HepG2 (cell line): ENCODE measurements around the gene HAPLN3. TPM values are rescaled to one million over a fixed set of nuclear protein-coding genes. Genes with fewer than 3 reads are reported as not detected.

Experiments
- ATAC-seq: fragments of 200-7000 bp; cut with Tn5 transposase; 3 replicates; pipeline ENCODE4 v1.9.1; 2020; ENCODE audit warnings: mild to moderate bottlenecking, moderate library complexity
- BruUV-seq: library from RNA; stranded (reverse); fragments of 400-500 nt; replicated peaks from 2 replicates; lab custom pipeline; 2021; lab: Mats Ljungman, UMichigan
- CTCF ChIA-PET: fragments of 300-600 bp; formaldehyde crosslinking; extraction: SDS; loops from one replicate; lab custom pipeline; 2021; ENCODE audit warnings: low total read pairs, inconsistent platforms, low intra/inter-chr PET ratio; lab: Yijun Ruan, JAX
- POLR2A ChIA-PET: fragments of 350-600 bp; sonication (Branson Sonifier 250); formaldehyde crosslinking; loops from one replicate; lab custom pipeline; 2020; ENCODE audit warnings: antibody characterized with exemption, inconsistent platforms; lab: Yijun Ruan, JAX
- DNase-seq: peaks from one replicate; pipeline ENCODE4 v3.0.0-alpha.2; 2015; ENCODE audit warnings: low spot score
- FAIRE-seq: peaks from 3 replicates; lab custom pipeline; 2011; peaks lifted over from hg19 to GRCh38; lab: Jason Lieb, UNC
- H2AFZ ChIP-seq: one replicate; pipeline ENCODE4 v1.6.1; 2011; ENCODE audit warnings: low read length, inconsistent platforms
- H3K27ac ChIP-seq: fragments of 300-600 bp; 3 replicates; pipeline ENCODE4 v1.8.0; 2011; ENCODE audit warnings: mixed run types, mild to moderate bottlenecking, mixed read lengths, low read length, inconsistent platforms; ENCODE audit not compliant: insufficient read depth; ENCODE audit errors: extremely low read length
- H3K27me3 ChIP-seq, 2 experiments: fragments of 200-600 bp in 1 of 2; 2 replicates in 1 of 2; 3 replicates in 1 of 2; pipeline versions ENCODE4 v1.6.0 to v1.8.0; 2011; ENCODE audit warnings: low read length in 2 of 2, mild to moderate bottlenecking in 2 of 2, moderate library complexity in 2 of 2, inconsistent platforms in 1 of 2; ENCODE audit not compliant: insufficient read depth in 2 of 2, control insufficient read depth in 1 of 2
- H3K36me3 ChIP-seq, 2 experiments: fragments of 200-600 bp in 1 of 2; replicated peaks in 1 of 2; 2 replicates in 1 of 2; 3 replicates in 1 of 2; pipeline versions ENCODE4 v1.5.1 to v1.8.0; 2011; ENCODE audit warnings: low read length in 2 of 2, inconsistent platforms in 1 of 2; ENCODE audit not compliant: insufficient read depth in 2 of 2, control insufficient read depth in 1 of 2
- H3K4me1 ChIP-seq: 2 replicates; pipeline ENCODE4 v1.5.1; 2012; ENCODE audit warnings: low read length, inconsistent platforms; ENCODE audit not compliant: insufficient read depth
- H3K4me2 ChIP-seq: 2 replicates; pipeline ENCODE4 v1.6.0; 2011; ENCODE audit warnings: low read depth, low read length, inconsistent platforms
- H3K4me3 ChIP-seq, 3 experiments: fragments of 200-600 bp in 1 of 3; sonication (generic), shearing (Covaris generic) in 1 of 3; replicated peaks in 1 of 3; 2 replicates each; pipeline ENCODE4 v1.5.1; 2011 to 2016; ENCODE audit warnings: low read length in 3 of 3, inconsistent platforms in 2 of 3, low read depth in 2 of 3, mild to moderate bottlenecking in 2 of 3, control low read depth in 1 of 3, mixed read lengths in 1 of 3; ENCODE audit not compliant: insufficient read depth in 1 of 3
- H3K79me2 ChIP-seq: one replicate; pipeline ENCODE4 v1.6.1; 2011; ENCODE audit warnings: low read length, inconsistent platforms; ENCODE audit not compliant: insufficient read depth
- H3K9ac ChIP-seq: 2 replicates; pipeline ENCODE4 v1.6.0; 2011; ENCODE audit warnings: mild to moderate bottlenecking, low read depth, low read length, inconsistent platforms; ENCODE audit not compliant: insufficient read depth
- H3K9me3 ChIP-seq: 2 replicates; pipeline ENCODE4 v1.5.1; 2012; ENCODE audit warnings: mild to moderate bottlenecking, low read length
- H4K20me1 ChIP-seq: 2 replicates; pipeline ENCODE4 v1.6.0; 2011; ENCODE audit warnings: inconsistent platforms, mild to moderate bottlenecking, low read length, moderate library complexity; ENCODE audit not compliant: insufficient read depth
- ATF7 ChIP-seq, 2 experiments: fragments of 450-650 bp in 1 of 2; sonication (generic) in 1 of 2; formaldehyde crosslinking in 1 of 2; IDR thresholded peaks; 2 replicates each; pipeline versions ENCODE4 v1.4.0 to v1.6.1; 2016 to 2020; ENCODE audit warnings: antibody characterized with exemption in 1 of 2, mild to moderate bottlenecking in 1 of 2, missing genetic modification reagents in 1 of 2
- CREB1 ChIP-seq, 2 experiments: fragments of 450-650 bp in 1 of 2; IDR thresholded peaks; 2 replicates each; pipeline ENCODE4 v1.6.1; 2016 to 2017; ENCODE audit warnings: control low read depth in 1 of 2, mild to moderate bottlenecking in 1 of 2, missing compliant biosample characterization in 1 of 2, missing genetic modification characterization in 1 of 2
- JDP2 ChIP-seq: sonication (generic); formaldehyde crosslinking; IDR thresholded peaks from 2 replicates; pipeline ENCODE4 v1.8.1; 2022; ENCODE audit warnings: missing genetic modification reagents, borderline replicate concordance
- JUND ChIP-seq: sonication (generic); formaldehyde crosslinking; IDR thresholded peaks from 2 replicates; pipeline ENCODE4 v1.8.0; 2022; ENCODE audit warnings: mild to moderate bottlenecking, missing genetic modification reagents
- KDM5B ChIP-seq: sonication (generic); formaldehyde crosslinking; IDR thresholded peaks from 2 replicates; pipeline ENCODE4 v1.4.0; 2020; ENCODE audit warnings: missing genetic modification reagents, mild to moderate bottlenecking, borderline replicate concordance
- NBN ChIP-seq: fragments of 450-650 bp; conservative IDR thresholded peaks from 2 replicates; pipeline ENCODE4 v1.6.1; 2017
- SKI ChIP-seq: fragments of 450-650 bp; IDR thresholded peaks from one replicate; pipeline ENCODE4 v1.6.1; 2018; ENCODE audit warnings: mild to moderate bottlenecking; ENCODE audit not compliant: partially characterized antibody
- ZNF431 ChIP-seq: sonication (generic); formaldehyde crosslinking; IDR thresholded peaks from 2 replicates; pipeline ENCODE4 v1.9.0; 2022; ENCODE audit warnings: missing genetic modification reagents, low read depth, mild to moderate bottlenecking, borderline replicate concordance
- ZNF598 ChIP-seq: sonication (generic); formaldehyde crosslinking; IDR thresholded peaks from 2 replicates; pipeline ENCODE4 v1.5.1; 2020; ENCODE audit warnings: mild to moderate bottlenecking, missing genetic modification reagents, borderline replicate concordance
- ZNF761 ChIP-seq: sonication (generic); formaldehyde crosslinking; conservative IDR thresholded peaks from 2 replicates; pipeline ENCODE4 v1.4.0; 2020; ENCODE audit warnings: mild to moderate bottlenecking, missing genetic modification reagents
- ZNF790 ChIP-seq: sonication (generic); formaldehyde crosslinking; IDR thresholded peaks from 2 replicates; pipeline ENCODE4 v1.8.0; 2022; ENCODE audit warnings: missing genetic modification reagents, mild to moderate bottlenecking, borderline replicate concordance
- ZZZ3 ChIP-seq: sonication (generic); formaldehyde crosslinking; IDR thresholded peaks from 2 replicates; pipeline ENCODE4 v1.4.0; 2020; ENCODE audit warnings: missing genetic modification reagents, mild to moderate bottlenecking, borderline replicate concordance
- WGBS: methylation state at CpG from one replicate; pipeline ENCODE4 v1.1.6; 2017; ENCODE audit warnings: low lambda C conversion rate; 5-methylcytosine and 5-hydroxymethylcytosine counted together
- in situ Hi-C: cut with HindIII; loops from 2 replicates; pipeline ENCODE4 v1.10.0; 2017; ENCODE audit warnings: low pct_unique_long_range_greater_than_20kb; ENCODE audit not compliant: extremely low pct_ligation_motif_present
- intact Hi-C: fragments of 100-400 bp; cut with micrococcal nuclease; formaldehyde crosslinking; loops from one replicate; pipeline ENCODE4 v1.10.0; 2022; ENCODE audit not compliant: unreplicated experiment
- polyA plus RNA-seq, 8 experiments: library from polyadenylated mRNA; depleted of rRNA in 3 of 8; stranded (reverse) in 7 of 8; unstranded in 1 of 8; fragments of >200 nt; fragmentation: Illumina TruSeq in 4 of 8; extraction: Trizol in 4 of 8; gene quantifications; 2 replicates each; pipeline versions ENCODE4 v1.2.1 to v1.2.3, GENCODE V29; 2011 to 2016; ENCODE audit warnings: low read depth in 4 of 8, missing spikeins in 1 of 8, mixed read lengths in 1 of 8; ENCODE audit not compliant: insufficient read depth in 1 of 8
- total RNA-seq, 5 experiments: library from RNA; depleted of rRNA; stranded (reverse); fragments of >200 nt; fragmentation: Illumina TruSeq; extraction: Trizol; gene quantifications; 2 replicates each; pipeline ENCODE4 v1.2.3, GENCODE V29; 2016; ENCODE audit warnings: low read depth in 1 of 5
- TF ChIP-seq, protein P1 (sequence below): sonication (generic); formaldehyde crosslinking; IDR thresholded peaks from 2 replicates; pipeline ENCODE4 v1.4.0; 2020; ENCODE audit warnings: missing genetic modification reagents

Gene HAPLN3
- total and polyA plus RNA-seq, 2 of the 13 experiments (the other 11 are each of a cell fraction or from before 2014, with no cell fraction given) = 0.09 TPM; not detected in 1

- Histone ChIP-seq H3K9me3 (no peaks in the 10 kb centered on the region), H3K4me1 (peaks cover 14% of the 10 kb centered on the region), H3K9ac (no peak overlapping the region), H3K27ac (no peak overlapping the region), H3K4me3 (no peak overlapping the region), H3K27me3 (no peaks in the 10 kb centered on the region)
- no peak for FAIRE-seq
- no TSS peak for BruUV-seq
- DNase-seq = no peak
- POLR2A ChIA-PET = no interaction called here
- intact Hi-C loops = no loop called here
- TF ChIP-seq KDM5B (no peak), ZNF598 (CRISPR knock-in tag) (no peak), ATF7 (IDR thresholded peaks at IDR 0.05) (peak; percentile 86), ATF7 (CRISPR knock-in tag; IDR thresholded peaks at IDR 0.05) (no peak), ZNF431 (CRISPR knock-in tag) (no peak), NBN (no peak), ZNF761 (no peak), JUND (CRISPR knock-in tag) (no peak), CREB1 (IDR thresholded peaks at IDR 0.05) (peak; percentile 82), CREB1 (CRISPR knock-in tag; IDR thresholded peaks at IDR 0.05) (no peak), ZZZ3 (CRISPR knock-in tag) (no peak), JDP2 (no peak), SKI (no peak), ZNF790 (CRISPR knock-in tag) (no peak)
- TF ChIP-seq, protein P1, sequence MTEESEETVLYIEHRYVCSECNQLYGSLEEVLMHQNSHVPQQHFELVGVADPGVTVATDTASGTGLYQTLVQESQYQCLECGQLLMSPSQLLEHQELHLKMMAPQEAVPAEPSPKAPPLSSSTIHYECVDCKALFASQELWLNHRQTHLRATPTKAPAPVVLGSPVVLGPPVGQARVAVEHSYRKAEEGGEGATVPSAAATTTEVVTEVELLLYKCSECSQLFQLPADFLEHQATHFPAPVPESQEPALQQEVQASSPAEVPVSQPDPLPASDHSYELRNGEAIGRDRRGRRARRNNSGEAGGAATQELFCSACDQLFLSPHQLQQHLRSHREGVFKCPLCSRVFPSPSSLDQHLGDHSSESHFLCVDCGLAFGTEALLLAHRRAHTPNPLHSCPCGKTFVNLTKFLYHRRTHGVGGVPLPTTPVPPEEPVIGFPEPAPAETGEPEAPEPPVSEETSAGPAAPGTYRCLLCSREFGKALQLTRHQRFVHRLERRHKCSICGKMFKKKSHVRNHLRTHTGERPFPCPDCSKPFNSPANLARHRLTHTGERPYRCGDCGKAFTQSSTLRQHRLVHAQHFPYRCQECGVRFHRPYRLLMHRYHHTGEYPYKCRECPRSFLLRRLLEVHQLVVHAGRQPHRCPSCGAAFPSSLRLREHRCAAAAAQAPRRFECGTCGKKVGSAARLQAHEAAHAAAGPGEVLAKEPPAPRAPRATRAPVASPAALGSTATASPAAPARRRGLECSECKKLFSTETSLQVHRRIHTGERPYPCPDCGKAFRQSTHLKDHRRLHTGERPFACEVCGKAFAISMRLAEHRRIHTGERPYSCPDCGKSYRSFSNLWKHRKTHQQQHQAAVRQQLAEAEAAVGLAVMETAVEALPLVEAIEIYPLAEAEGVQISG (CRISPR knock-in tag) = no peak
- TF ChIP-seq, all 625 proteins: peak for 2
- WGBS = 50% methylated on average over 5 of the region's 6 CpGs
- in situ Hi-C loops = loop anchor here (5.0 to 10.0 kb wide), 2 partner anchors 100 to 272 kb away; no protein-coding TSS in a partner anchor
- CTCF ChIA-PET = no interaction called here
- Histone ChIP-seq H2AFZ (no peak overlapping the region), H3K79me2 (no peaks in the 10 kb centered on the region), H3K36me3 (no peaks in the 10 kb centered on the region), H4K20me1 (0 out of 2 replicates have a peak, but pooled peaks cover 3% of the 10 kb centered on the region), H3K4me2 (no peak overlapping the region)
- no peak for ATAC-seq
Measured at GRCh38 chr15:88902221-88902835, 7.0 kb upstream of the HAPLN3 start.
